GM21825 (cell line): ENCODE data around the gene GATAD1.
"Not testable (repeated sequence)": the region's sequence is repeated elsewhere in the genome, so short reads cannot be mapped to it uniquely, and the experiment has no call there.

Experiments
- ATAC-seq: cut with Tn5 transposase; IDR thresholded peaks from one replicate; pipeline ENCODE4 v1.9.1; 2021; ENCODE audit warnings: mild to moderate bottlenecking, moderate library complexity; ENCODE audit not compliant: unreplicated experiment

Gene GATAD1

DNA sequence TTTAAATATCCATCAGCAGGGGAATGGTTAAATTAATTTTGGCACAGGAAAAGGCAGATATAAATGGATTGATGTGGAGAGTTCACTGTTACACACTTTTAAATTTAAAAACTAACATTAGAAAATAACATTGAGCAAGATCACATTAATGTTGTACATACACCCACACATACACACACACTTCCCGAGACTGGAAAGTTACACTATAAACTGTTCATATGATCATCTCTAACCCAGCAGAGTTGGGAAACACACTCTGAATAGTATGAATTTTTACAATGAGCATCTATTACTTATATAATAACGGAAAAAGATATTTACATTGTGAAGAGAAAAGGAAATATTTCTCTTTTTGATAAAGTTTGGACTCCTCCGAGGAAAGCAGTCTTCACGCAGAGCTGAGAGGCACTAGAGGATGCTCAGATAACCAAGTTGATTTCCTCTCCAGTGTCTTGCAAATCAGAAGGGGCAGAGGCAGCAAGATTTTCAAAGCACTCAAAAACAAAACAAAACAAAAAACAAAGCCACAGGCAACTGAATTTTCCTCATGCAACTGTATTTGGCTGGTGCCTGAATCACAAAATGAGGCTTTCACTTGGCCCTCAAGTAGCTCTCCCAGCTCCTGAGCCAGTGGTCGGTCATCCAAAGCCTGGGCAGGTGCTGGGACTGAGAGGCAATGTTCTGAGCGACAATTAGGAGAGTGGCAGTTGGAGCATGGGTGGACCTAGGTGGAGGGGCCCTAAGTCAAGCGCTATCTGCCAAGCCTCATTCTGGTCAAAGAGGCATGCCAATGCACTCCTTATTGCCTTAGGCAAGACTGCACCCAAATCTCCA lies 10.5 kb upstream of the GATAD1 start:
- no peak for ATAC-seq

DNA sequence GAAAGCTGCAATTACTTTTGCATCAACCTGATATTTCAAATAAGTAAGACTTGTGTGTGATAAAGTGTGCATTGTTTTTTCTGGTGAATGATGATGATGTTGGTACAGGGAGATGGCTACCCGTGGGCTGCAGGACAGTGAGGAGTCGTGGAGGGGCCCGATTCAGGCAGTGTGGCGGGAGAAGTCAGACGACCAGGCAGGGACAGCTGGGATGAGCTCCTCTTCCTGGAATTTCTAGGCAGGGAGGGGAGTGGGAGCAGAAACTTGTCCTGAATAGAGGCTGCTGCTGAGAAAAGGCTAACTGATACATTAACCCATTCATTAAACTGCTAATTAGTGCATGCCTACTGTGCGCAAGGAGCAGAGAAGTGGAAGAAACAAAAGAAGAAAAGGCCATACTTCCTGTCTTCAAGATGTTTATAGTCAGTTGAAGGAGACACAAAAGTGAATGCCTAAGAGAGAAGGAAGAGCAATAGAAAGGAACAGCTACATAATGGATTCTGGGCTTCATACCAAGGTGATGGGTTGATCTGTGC lies 9.3 kb upstream of the GATAD1 start:
- ATAC-seq: no peak

DNA sequence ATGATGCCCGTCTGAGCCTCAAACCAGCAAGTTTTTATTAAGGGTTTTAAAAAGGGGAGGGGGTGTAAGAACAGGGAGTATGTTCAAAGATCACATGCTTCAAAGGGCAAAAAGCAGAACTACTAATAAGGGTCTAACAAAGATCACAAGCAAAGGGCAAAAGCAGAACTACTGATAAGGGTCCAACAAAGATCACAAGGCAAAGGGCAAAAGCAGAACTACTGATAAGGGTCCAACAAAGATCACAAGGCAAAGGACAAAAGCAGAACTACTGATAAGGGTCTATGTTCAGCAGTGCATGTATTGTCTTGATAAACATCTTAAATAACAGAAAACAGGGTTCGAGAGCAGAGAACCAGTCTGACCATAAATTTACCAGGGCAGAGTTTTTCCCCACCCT lies 4.6 kb upstream of the GATAD1 start:
- ATAC-seq: not testable (repeated sequence)

DNA sequence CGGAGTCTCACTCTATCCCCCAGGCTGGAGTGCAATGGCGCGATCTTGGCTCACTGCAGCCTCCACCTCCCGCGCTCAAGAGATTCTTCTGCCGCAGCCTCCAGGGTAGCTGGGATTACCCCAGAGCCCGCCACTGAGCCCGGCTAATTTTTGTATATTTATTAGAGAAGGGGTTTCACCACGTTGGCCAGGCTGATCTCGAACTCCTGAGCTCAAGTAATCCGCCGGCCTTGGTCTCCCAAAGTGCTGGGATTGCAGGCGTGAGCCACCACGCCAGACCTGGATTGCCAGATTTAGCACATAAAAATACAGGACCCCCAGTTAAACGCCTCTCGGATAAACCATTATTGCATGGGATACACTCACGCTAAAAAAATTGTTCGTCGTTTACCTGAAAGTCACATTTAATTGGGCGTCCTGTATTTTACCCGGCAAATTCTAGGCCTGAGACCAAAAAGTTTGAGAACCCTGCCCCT lies 375 bp upstream of the GATAD1 start:
- no peak for ATAC-seq

GRCh38 chr7:92448205-92448747 lies 994 bp downstream of the GATAD1 start:
- peak; percentile 42 for ATAC-seq

- ATAC-seq: no peak
Observed at GRCh38 chr7:92451645-92452044, 4.4 kb downstream of the GATAD1 start.

- no peak for ATAC-seq
Observed at GRCh38 chr7:92456236-92456635, 9.0 kb downstream of the GATAD1 start.

DNA sequence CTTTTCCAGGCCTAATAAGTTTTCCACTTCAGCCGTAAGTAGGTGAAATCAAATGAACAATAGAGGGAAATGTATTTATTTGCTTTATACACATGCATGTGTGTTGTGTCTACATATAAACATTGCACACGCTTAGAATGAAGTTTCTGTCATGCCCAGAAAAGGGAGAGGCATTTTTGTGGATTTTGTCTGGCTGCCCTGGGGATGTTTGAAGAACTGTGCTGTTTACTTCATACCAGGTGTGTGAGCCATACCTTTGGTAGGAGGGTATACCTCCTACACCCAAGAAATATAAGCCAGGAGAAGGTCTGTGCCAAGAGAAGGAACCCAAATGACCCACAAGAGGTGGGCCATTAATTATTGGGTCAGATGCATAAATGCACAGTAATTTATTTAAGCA lies 12.8 kb downstream of the GATAD1 start:
- ATAC-seq: no peak

DNA sequence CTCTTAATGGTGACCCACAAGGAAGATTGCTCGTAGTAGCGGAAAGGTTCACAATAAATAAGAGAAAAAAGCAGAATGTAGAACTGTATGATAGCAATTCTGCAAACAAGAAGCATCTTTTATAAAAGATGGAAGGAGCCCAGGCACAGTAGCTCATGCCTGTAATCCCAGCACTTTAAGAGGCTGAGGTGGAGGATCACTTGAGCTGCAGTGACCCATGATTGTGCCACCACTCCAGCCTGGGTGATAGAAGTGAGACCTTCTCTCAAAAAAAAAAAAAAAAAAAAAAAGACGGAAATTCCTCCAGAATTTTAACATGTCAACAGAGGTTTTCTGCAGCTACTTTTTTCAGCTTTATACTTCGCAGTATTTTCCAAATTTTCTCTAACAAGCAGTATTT lies 13.2 kb downstream of the GATAD1 start:
- ATAC-seq: no peak

DNA sequence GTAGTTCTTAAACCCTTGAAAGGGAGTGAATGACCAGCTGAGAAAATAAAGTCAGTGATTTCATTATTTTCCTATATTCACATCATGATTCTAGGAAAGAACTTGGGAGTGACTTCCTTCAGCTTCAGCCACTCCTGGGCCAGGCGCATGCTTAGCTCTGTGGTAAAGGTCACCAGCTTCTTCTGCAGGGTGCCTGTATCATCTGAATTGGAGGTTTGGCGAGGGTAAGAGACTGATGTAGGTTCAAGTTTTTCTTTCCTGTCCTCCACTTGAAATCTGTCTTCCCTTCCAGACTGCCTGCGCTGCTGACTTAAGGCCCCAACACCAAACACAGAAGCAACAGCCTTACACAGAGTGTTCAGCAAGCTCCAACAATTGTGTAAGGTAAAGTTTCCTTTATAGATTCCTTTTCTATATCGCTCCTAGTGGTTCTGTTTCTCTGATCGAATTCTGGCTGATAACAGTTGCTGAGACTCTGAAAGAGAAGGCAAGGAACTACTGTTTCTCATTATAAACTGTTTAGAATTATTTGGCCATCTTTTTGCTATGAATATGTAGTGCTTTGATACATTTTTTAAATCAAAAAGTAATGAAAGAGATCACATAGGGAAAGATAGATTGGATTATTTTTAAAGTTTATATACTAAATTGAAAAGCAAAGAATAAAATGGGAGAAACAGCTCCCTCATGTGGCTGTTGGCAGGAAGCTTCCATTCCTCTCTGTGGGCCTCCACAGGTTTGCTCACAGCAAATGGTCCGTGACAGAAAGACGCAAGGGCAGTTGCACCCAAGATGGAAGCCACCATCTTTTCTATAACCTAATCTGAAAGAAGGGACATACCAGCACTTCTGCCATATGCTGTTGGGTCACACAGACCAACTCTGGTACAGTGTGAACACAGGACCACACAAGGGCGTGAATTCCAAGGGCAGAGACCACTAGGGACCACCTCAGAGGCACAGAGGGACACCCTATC lies 14.0 kb downstream of the GATAD1 start:
- ATAC-seq: peak; percentile 69

DNA sequence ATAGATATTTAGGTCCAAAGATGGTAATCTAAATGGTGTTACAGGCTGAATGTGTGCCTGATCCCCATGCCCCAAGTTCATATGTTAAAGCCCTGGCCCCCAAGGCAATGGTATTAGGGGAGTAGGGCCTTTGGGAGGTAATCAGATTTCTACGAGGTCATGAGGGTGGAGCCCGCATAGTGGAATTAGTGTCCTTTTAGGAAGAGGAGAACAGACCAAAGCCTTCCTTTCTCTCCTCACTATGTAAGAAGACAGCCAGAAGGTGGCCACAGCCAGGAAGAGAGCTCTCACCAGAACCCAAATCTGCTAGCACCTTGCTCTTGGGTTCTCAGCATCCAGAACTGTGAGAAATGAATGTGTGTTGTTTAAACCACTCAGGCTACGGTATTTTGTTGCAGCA lies 15.3 kb downstream of the GATAD1 start:
- no peak for ATAC-seq

DNA sequence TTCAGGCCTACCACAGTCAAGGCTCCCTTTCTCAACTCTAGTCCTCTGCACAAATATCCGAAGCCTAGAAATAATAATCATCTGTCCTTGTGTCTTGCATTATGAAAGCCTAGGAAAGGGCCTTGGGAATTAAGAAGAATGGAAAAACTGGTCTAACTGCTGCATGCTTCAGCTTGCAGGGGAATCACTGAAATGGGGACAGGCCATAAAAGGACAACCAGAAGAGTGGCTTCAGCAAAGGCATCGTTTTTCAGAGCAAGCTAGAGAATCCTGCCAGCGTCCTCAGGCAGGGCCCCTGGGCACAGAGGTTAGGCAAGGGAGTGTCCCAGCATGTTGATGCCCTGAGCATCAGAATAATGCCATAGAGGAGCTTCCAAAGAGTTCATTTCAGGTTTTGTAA lies 17.2 kb downstream of the GATAD1 start:
- ATAC-seq: no peak

DNA sequence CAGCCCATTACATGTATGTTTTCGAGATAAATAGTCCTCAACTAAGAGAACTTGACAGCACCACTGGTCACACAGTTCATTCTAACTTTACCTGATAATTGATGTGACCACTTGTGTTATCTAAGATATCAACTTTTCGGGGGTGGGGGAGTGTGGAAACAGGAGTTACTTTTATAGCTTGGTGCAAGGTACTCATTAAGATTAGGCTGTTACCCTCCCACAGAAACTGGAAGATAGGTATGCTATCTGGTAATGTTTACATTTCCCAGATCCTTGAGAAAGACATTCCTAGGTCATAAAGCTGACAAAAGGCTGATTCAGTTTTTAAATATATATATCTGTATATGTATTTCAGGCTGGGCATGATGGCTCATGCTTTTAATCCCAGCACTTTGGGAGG lies 19.4 kb downstream of the GATAD1 start:
- ATAC-seq: no peak

- ATAC-seq: not testable (repeated sequence)
Observed at GRCh38 chr7:92468589-92468988, 21.3 kb downstream of the GATAD1 start.

DNA sequence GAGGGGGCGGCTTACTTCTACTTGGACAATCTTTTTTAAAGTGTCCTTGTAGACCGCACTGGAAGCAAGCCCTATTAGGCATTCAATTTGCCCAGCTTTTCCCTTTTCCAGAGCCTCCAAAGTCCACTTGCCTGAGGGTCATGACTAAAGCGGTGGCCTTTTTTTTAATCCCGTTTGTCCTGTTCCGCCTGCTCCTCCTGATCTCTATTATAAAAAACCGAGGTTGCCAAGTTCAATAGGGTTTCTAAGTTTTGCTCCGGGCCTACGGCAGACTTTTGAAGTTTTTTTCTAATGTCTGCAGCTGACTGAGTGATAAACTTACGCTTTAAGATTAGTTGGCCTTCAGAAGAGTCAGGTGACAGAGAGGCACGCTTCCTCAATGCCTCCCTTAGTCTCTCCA lies 26.7 kb downstream of the GATAD1 start:
- not testable (repeated sequence) for ATAC-seq

DNA sequence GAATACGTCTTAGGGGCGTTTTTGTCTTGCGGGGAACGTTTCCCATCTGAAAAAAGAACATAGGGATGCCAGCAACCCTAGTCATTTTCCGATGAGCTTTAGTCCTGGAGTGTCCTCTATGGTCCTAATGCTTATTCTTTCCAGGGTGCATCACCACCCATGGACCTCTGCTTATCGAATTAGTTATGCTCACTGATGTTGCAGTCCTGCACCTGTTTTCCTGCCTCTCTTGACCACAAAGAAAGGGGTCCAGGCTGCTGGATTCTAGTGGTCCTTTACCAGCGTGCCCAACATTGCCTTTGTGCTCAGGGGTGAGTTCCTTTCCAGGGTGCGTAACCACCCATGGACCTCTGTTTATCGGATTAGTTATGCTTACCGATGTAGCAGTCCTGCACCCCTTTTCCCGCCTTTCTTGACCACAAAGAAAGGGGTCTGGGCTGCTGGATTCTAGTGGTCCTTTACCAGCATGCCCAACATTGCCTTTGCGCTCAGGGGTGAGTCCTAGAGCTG lies 28.0 kb downstream of the GATAD1 start:
- ATAC-seq: not testable (repeated sequence)

DNA sequence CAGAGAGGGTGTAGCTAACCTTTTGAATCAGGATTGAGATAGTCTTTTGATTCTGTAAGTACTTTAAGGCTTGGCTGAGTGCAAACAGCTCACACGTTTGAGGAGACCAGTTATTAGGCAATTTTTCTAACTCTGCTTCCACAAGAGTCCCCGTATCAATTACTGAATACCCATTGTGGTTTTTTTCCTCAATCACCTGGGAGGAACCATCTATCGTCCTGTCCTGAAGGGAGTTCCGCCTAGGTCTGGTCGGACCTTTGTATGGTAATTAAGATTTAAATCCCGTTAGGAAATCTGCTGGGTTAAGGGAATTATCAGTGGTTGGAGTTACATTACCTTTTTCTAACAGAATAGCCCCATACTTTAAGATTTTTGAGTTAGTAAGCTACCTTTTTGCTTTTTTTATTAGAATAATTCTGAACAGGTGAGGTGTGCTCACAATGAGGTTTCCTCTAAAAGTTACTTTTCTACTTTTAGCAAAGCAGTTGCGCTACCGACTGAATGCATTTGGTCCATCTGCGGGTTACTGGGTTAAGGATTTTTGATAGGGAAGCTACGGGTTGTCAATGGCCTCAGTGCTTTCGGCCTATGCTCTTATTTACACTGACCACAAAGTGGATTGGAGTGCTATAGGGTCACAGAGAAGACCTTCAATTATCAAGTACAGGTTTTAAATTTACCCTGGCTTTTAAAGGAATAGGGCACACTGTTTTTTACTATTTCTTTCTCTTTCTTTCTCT lies 28.7 kb downstream of the GATAD1 start:
- ATAC-seq: not testable (repeated sequence)

DNA sequence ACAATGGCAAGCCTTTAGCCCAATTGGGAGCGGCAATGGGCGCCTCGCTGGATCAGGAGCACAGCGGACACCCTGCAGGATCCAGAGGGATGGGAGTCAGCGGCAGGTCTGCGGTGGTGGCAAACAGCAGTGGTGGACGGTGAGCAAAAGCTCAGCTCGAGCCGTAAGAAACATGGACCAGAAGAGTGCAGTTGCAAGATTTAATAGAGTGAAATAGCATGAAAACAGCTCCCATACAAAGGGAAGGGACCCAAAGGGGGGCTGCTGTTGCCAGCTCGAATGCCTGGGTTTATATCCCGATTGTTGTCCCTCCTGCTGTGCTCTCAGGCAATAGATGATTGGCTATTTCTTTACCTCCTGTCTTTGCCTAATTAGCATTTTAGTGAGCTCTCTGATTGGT lies 30.4 kb downstream of the GATAD1 start, which contains the start of gene ERVW-1:
Gene ERVW-1 (minus strand): TSS at position 266 of the 400 bp plus-strand sequence. CDS start 7,565 bp downstream, outside the sequence.
- not testable (repeated sequence) for ATAC-seq

DNA sequence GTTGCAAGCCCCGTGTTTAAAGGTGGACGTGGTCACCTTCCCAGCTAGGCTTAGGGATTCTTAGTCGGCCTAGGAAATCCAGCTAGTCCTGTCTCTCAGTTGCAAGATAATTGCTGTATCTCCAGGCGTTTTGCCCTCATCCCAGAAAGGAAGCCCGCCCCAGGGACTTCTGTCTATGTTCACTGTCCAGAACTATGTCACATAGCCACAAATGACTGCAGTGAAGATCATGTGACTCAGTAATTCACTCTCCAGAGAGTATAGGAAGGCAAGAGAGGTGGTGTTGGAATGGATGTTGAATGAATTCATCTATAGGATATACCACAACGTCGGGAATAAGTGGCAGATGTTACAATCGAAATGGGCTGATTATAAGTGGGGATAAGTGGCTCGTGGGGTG lies 30.8 kb downstream of the GATAD1 start:
- no peak for ATAC-seq

DNA sequence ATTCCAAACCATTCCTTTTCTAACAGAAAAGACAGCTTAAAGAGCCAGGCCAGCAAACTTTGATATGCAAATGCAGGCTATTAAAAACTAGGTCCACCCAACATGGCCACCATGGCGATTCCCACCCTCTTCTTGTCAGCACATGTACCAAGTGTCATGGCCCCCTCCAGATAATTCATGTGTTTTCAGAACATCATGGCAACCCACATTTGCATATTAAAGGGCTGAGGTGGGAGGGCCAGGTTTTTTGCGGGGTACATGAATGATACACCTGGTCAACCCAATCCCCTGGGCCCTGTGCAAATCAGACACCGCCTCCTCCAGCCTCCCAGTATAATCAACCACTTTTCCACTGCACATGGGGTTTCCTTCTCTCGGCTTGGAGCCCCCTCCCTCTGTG lies 31.4 kb downstream of the GATAD1 start:
- ATAC-seq: no peak
